T-helper 1 cell treated with Interleukin-12 subunit alpha and Interleukin-12 subunit beta and Interleukin-4 antibody, amounts not matched to agents 30 μg/mL and 1 μg/mL, for 36 hours (primary cell): ENCODE data around the gene HES4.
"Not testable (repeated sequence)": the region's sequence is repeated elsewhere in the genome, so short reads cannot be mapped to it uniquely, and the experiment has no call there.

ENCODE experiments used
- H3K27ac Mint-ChIP-seq: one replicate; pipeline ENCODE4 v1.8.0; 2021; ENCODE audit warnings: mild to moderate bottlenecking, mixed read lengths
- H3K27me3 Mint-ChIP-seq: one replicate; pipeline ENCODE4 v1.8.0; 2021; ENCODE audit warnings: low read depth, mixed read lengths
- H3K36me3 Mint-ChIP-seq: one replicate; pipeline ENCODE4 v1.8.0; 2021; ENCODE audit warnings: low read depth, mixed read lengths
- H3K4me1 Mint-ChIP-seq: one replicate; pipeline ENCODE4 v1.8.0; 2021; ENCODE audit warnings: low read depth, mixed read lengths
- H3K4me3 Mint-ChIP-seq: one replicate; pipeline ENCODE4 v1.8.0; 2021; ENCODE audit warnings: mild to moderate bottlenecking, moderate library complexity, mixed read lengths
- H3K9me3 Mint-ChIP-seq: one replicate; pipeline ENCODE4 v1.8.0; 2021; ENCODE audit warnings: mixed read lengths

The HES4 gene

GRCh38 chr1:1025730-1026129 lies 25.8 kb upstream of the HES4 start:
- Mint-ChIP-seq H3K27ac (no peak overlapping the region), H3K36me3 (no peaks in the 10 kb centered on the region), H3K27me3 (peaks cover 10% of the 10 kb centered on the region), H3K4me1 (peaks cover 4% of the 10 kb centered on the region), H3K9me3 (no peaks in the 10 kb centered on the region), H3K4me3 (no peak overlapping the region)

- H3K4me3 Mint-ChIP-seq = no peak overlapping the region
- no peaks in the 10 kb centered on the region for H3K9me3 Mint-ChIP-seq
- no peak overlapping the region for H3K27ac Mint-ChIP-seq
- H3K36me3 Mint-ChIP-seq = no peaks in the 10 kb centered on the region
- H3K27me3 Mint-ChIP-seq = peaks cover 10% of the 10 kb centered on the region
- peaks cover 4% of the 10 kb centered on the region for H3K4me1 Mint-ChIP-seq
Measured at GRCh38 chr1:1024771-1025699, 25.1 kb upstream of the HES4 start.

GRCh38 chr1:1024149-1024770 lies 24.4 kb upstream of the HES4 start:
- H3K27ac Mint-ChIP-seq = no peak overlapping the region
- H3K4me1 Mint-ChIP-seq = peaks cover 4% of the 10 kb centered on the region
- H3K27me3 Mint-ChIP-seq = peaks cover 10% of the 10 kb centered on the region
- no peak overlapping the region for H3K4me3 Mint-ChIP-seq
- H3K36me3 Mint-ChIP-seq = no peaks in the 10 kb centered on the region
- H3K9me3 Mint-ChIP-seq = no peaks in the 10 kb centered on the region

GRCh38 chr1:1023700-1024099 lies 23.8 kb upstream of the HES4 start:
- peaks cover 10% of the 10 kb centered on the region for H3K27me3 Mint-ChIP-seq
- H3K27ac Mint-ChIP-seq = no peak overlapping the region
- H3K9me3 Mint-ChIP-seq = no peaks in the 10 kb centered on the region
- H3K36me3 Mint-ChIP-seq = no peaks in the 10 kb centered on the region
- H3K4me1 Mint-ChIP-seq = peaks cover 4% of the 10 kb centered on the region
- no peak overlapping the region for H3K4me3 Mint-ChIP-seq

- H3K4me3 Mint-ChIP-seq = peak overlapping the region; percentile 51
- H3K27me3 Mint-ChIP-seq = peaks cover 10% of the 10 kb centered on the region
- H3K27ac Mint-ChIP-seq = no peak overlapping the region
- H3K9me3 Mint-ChIP-seq = no peaks in the 10 kb centered on the region
- peaks cover under 1% of the 10 kb centered on the region for H3K36me3 Mint-ChIP-seq
- peaks cover 5% of the 10 kb centered on the region for H3K4me1 Mint-ChIP-seq
Measured at GRCh38 chr1:1022302-1023009, 22.6 kb upstream of the HES4 start.

- H3K4me3 Mint-ChIP-seq = no peak overlapping the region
- peaks cover 6% of the 10 kb centered on the region for H3K36me3 Mint-ChIP-seq
- peaks cover 10% of the 10 kb centered on the region for H3K27me3 Mint-ChIP-seq
- H3K9me3 Mint-ChIP-seq = no peaks in the 10 kb centered on the region
- no peak overlapping the region for H3K27ac Mint-ChIP-seq
- peaks cover 10% of the 10 kb centered on the region for H3K4me1 Mint-ChIP-seq
Measured at GRCh38 chr1:1021920-1022259, 22.0 kb upstream of the HES4 start.

GRCh38 chr1:1021010-1021919 lies 21.4 kb upstream of the HES4 start:
- Mint-ChIP-seq H3K4me3 (peak overlapping the region; percentile 60), H3K27me3 (peaks cover 10% of the 10 kb centered on the region), H3K27ac (no peak overlapping the region)

GRCh38 chr1:1020415-1021009 lies 20.6 kb upstream of the HES4 start:
- H3K36me3 Mint-ChIP-seq = peaks cover 6% of the 10 kb centered on the region
- H3K27ac Mint-ChIP-seq = no peak overlapping the region
- H3K4me1 Mint-ChIP-seq = peaks cover 10% of the 10 kb centered on the region
- no peaks in the 10 kb centered on the region for H3K9me3 Mint-ChIP-seq
- H3K4me3 Mint-ChIP-seq = peak overlapping the region; percentile 60
- H3K27me3 Mint-ChIP-seq = peaks cover 10% of the 10 kb centered on the region

More at GRCh38 chr1:1021010-1021919, 21.4 kb upstream of the HES4 start:
- H3K4me1 Mint-ChIP-seq = peaks cover 10% of the 10 kb centered on the region
- no peaks in the 10 kb centered on the region for H3K9me3 Mint-ChIP-seq
- peaks cover 6% of the 10 kb centered on the region for H3K36me3 Mint-ChIP-seq

- Mint-ChIP-seq H3K4me3 (peak within 1 kb of the TSS; percentile 60), H3K27ac (peak within 1 kb of the TSS; percentile 20), H3K4me1 (peaks cover 13% of the 10 kb centered on the region), H3K9me3 (no peaks in the 10 kb centered on the region), H3K27me3 (peaks cover 10% of the 10 kb centered on the region), H3K36me3 (peaks cover 7% of the 10 kb centered on the region)
Measured at GRCh38 chr1:1020000-1020404, 20.1 kb upstream of the HES4 start, which contains the start of gene AGRN. Gene AGRN (plus strand): TSS chr1:1020120. CDS start chr1:1020173, 53 bp downstream.

GRCh38 chr1:1019122-1019999 lies 19.5 kb upstream of the HES4 start:
- H3K27ac Mint-ChIP-seq = peak overlapping the region; percentile 20
- H3K27me3 Mint-ChIP-seq = peaks cover 10% of the 10 kb centered on the region
- peak overlapping the region; percentile 59 for H3K4me3 Mint-ChIP-seq
- peaks cover 16% of the 10 kb centered on the region for H3K4me1 Mint-ChIP-seq
- no peaks in the 10 kb centered on the region for H3K9me3 Mint-ChIP-seq
- H3K36me3 Mint-ChIP-seq = peaks cover 7% of the 10 kb centered on the region

GRCh38 chr1:1018321-1018685 lies 18.4 kb upstream of the HES4 start:
- not testable (repeated sequence) for H3K27me3 Mint-ChIP-seq, H3K27ac Mint-ChIP-seq, H3K4me3 Mint-ChIP-seq, H3K9me3 Mint-ChIP-seq
- peaks cover 22% of the 10 kb centered on the region for H3K4me1 Mint-ChIP-seq
- H3K36me3 Mint-ChIP-seq = peaks cover 15% of the 10 kb centered on the region

- H3K9me3 Mint-ChIP-seq, H3K27me3 Mint-ChIP-seq: not testable (repeated sequence)
- Mint-ChIP-seq H3K27ac (peak overlapping the region; percentile 67), H3K36me3 (peaks cover 17% of the 10 kb centered on the region), H3K4me1 (peaks cover 23% of the 10 kb centered on the region), H3K4me3 (peak overlapping the region; percentile 72)
Measured at GRCh38 chr1:1017397-1018320, 17.8 kb upstream of the HES4 start.
